HG03025 (cell line): ENCODE results near the gene FNIP1.
"Not testable (repeated sequence)": the region's sequence is repeated elsewhere in the genome, so short reads cannot be mapped to it uniquely, and the experiment has no call there.

Source experiments
- ATAC-seq: cut with Tn5 transposase; IDR thresholded peaks from one replicate; pipeline ENCODE4 v1.9.1; 2021; ENCODE audit warnings: mild to moderate bottlenecking, moderate library complexity; ENCODE audit not compliant: unreplicated experiment, low FRiP score

FNIP1 gene

GRCh38 chr5:131787736-131788135 is 9.1 kb downstream of the FNIP1 start:
- no peak for ATAC-seq

- ATAC-seq = no peak
Measured at GRCh38 chr5:131786900-131787692, 9.7 kb downstream of the FNIP1 start.

GRCh38 chr5:131786036-131786435 is 10.8 kb downstream of the FNIP1 start:
- ATAC-seq = no peak

- no peak for ATAC-seq
Measured at GRCh38 chr5:131783874-131784273, 12.9 kb downstream of the FNIP1 start.

GRCh38 chr5:131783357-131783756 is 13.5 kb downstream of the FNIP1 start:
- ATAC-seq = no peak

GRCh38 chr5:131782717-131783116 is 14.1 kb downstream of the FNIP1 start:
- no peak for ATAC-seq

GRCh38 chr5:131778141-131778540 is 18.7 kb downstream of the FNIP1 start:
- not testable (repeated sequence) for ATAC-seq

- no peak for ATAC-seq
Measured at GRCh38 chr5:131776450-131776849, 20.4 kb downstream of the FNIP1 start.

GRCh38 chr5:131774652-131775367 is 22.0 kb downstream of the FNIP1 start:
- ATAC-seq = no peak

- ATAC-seq = no peak
Measured at GRCh38 chr5:131773805-131774204, 23.0 kb downstream of the FNIP1 start.

GRCh38 chr5:131771692-131772091 is 25.1 kb downstream of the FNIP1 start:
- no peak for ATAC-seq

- ATAC-seq = no peak
Measured at GRCh38 chr5:131769961-131770360, 26.9 kb downstream of the FNIP1 start.

GRCh38 chr5:131769336-131769735 is 27.5 kb downstream of the FNIP1 start:
- ATAC-seq = no peak

GRCh38 chr5:131767891-131768290 is 28.9 kb downstream of the FNIP1 start:
- no peak for ATAC-seq

- ATAC-seq = no peak
Measured at GRCh38 chr5:131766689-131767088, 30.1 kb downstream of the FNIP1 start.

GRCh38 chr5:131765261-131765660 is 31.6 kb downstream of the FNIP1 start:
- ATAC-seq = no peak

GRCh38 chr5:131763968-131764367 is 32.8 kb downstream of the FNIP1 start:
- ATAC-seq = no peak

- ATAC-seq = no peak
Measured at GRCh38 chr5:131760793-131761192, 36.0 kb downstream of the FNIP1 start.

GRCh38 chr5:131759704-131760103 is 37.1 kb downstream of the FNIP1 start:
- no peak for ATAC-seq

GRCh38 chr5:131758520-131758900 is 38.3 kb downstream of the FNIP1 start:
- ATAC-seq = no peak

- ATAC-seq = no peak
Measured at GRCh38 chr5:131757830-131758519, 38.8 kb downstream of the FNIP1 start.
